K562 (cell line): Measurements from ENCODE around the gene EXOC2. TPM values are rescaled to one million over a fixed set of nuclear protein-coding genes. Genes with fewer than 3 reads are reported as not detected.

Source experiments
- ATAC-seq: fragments of 200-7000 bp; cut with Tn5 transposase; 3 replicates; pipeline ENCODE4 v1.9.1; 2020; ENCODE audit warnings: moderate library complexity
- BruUV-seq: library from RNA; stranded (reverse); fragments of 400-500 nt; replicated peaks from 2 replicates; lab custom pipeline; 2021; lab: Mats Ljungman, UMichigan
- CTCF ChIA-PET: fragments of 300-600 bp; formaldehyde crosslinking; extraction: SDS; loops from one replicate; lab custom pipeline; 2021; ENCODE audit warnings: low intra/inter-chr PET ratio; lab: Yijun Ruan, JAX
- POLR2A ChIA-PET: fragments of 300-600, 350-650 bp; sonication (Branson Sonifier 250); formaldehyde crosslinking; extraction: SDS; loops from one replicate; lab custom pipeline; 2021; ENCODE audit warnings: antibody characterized with exemption, inconsistent platforms; lab: Yijun Ruan, JAX
- DNase-seq, 4 experiments: peaks; one replicate each; pipeline versions ENCODE4 v3.0.0 to v3.0.0-alpha.2; 2011 to 2018; ENCODE audit warnings: low spot score in 3 of 4, mixed read lengths in 3 of 4; ENCODE audit errors: extremely low read depth in 1 of 4
- FAIRE-seq: peaks from 2 replicates; lab custom pipeline; 2011; peaks lifted over from hg19 to GRCh38; lab: Jason Lieb, UNC
- H2AFZ ChIP-seq: 2 replicates; pipeline ENCODE4 v1.6.0; 2011; ENCODE audit warnings: low read depth, low read length, control low read depth, inconsistent platforms
- H3K27ac ChIP-seq: fragments of 200-600 bp; 3 replicates; pipeline ENCODE4 v1.8.0; 2011; ENCODE audit warnings: low read depth, mild to moderate bottlenecking, control low read depth, inconsistent platforms, low read length, moderate library complexity, mixed read lengths; ENCODE audit errors: extremely low read depth
- H3K27me3 ChIP-seq, 2 experiments: fragments of 300-600 bp in 1 of 2; 2 replicates in 1 of 2; 3 replicates in 1 of 2; pipeline versions ENCODE4 v1.6.0 to v1.8.0; 2011; ENCODE audit warnings: inconsistent platforms in 2 of 2, low read length in 2 of 2, mild to moderate bottlenecking in 1 of 2, mixed read lengths in 1 of 2, moderate library complexity in 1 of 2; ENCODE audit not compliant: control insufficient read depth in 2 of 2, insufficient read depth in 2 of 2
- H3K36me3 ChIP-seq: fragments of 300-600 bp; 3 replicates; pipeline ENCODE4 v1.8.0; 2011; ENCODE audit warnings: mild to moderate bottlenecking, low read length, inconsistent platforms; ENCODE audit not compliant: control insufficient read depth, insufficient read depth
- H3K4me1 ChIP-seq, 2 experiments: fragments of 200-600 bp in 1 of 2; replicated peaks in 1 of 2; 2 replicates in 1 of 2; 3 replicates in 1 of 2; pipeline versions ENCODE4 v1.5.1 to v1.8.0; 2011; ENCODE audit warnings: inconsistent platforms in 2 of 2, low read length in 2 of 2, mild to moderate bottlenecking in 1 of 2, mixed read lengths in 1 of 2, moderate library complexity in 1 of 2; ENCODE audit not compliant: control insufficient read depth in 2 of 2, insufficient read depth in 2 of 2
- H3K4me2 ChIP-seq: 2 replicates; pipeline ENCODE4 v1.6.1; 2011; ENCODE audit warnings: low read length, control low read depth, inconsistent platforms, mixed read lengths; ENCODE audit not compliant: insufficient read depth
- H3K4me3 ChIP-seq: fragments of 200-600 bp; sonication (generic), shearing (Covaris generic); 2 replicates; pipeline ENCODE4 v1.5.1; 2016; ENCODE audit warnings: control low read depth, inconsistent platforms
- H3K79me2 ChIP-seq: fragments of 200-600 bp; 3 replicates; pipeline ENCODE4 v1.8.0; 2011; ENCODE audit warnings: low read length, inconsistent platforms; ENCODE audit not compliant: control insufficient read depth, insufficient read depth
- H3K9ac ChIP-seq, 2 experiments: 2 replicates each; pipeline versions ENCODE4 v1.6.0 to v1.6.1; 2011; ENCODE audit warnings: low read depth in 2 of 2, low read length in 2 of 2, control low read depth in 1 of 2, inconsistent platforms in 1 of 2, mild to moderate bottlenecking in 1 of 2, mixed read lengths in 1 of 2; ENCODE audit not compliant: insufficient read depth in 1 of 2
- H3K9me1 ChIP-seq: one replicate; pipeline ENCODE4 v1.6.0; 2011; ENCODE audit warnings: inconsistent platforms, mild to moderate bottlenecking, low read length, moderate library complexity; ENCODE audit not compliant: control insufficient read depth, insufficient read depth
- H3K9me3 ChIP-seq: replicated peaks from 2 replicates; pipeline ENCODE4 v1.5.1; 2011; ENCODE audit warnings: low read depth, low read length, inconsistent platforms; ENCODE audit not compliant: control insufficient read depth, insufficient read depth
- H4K20me1 ChIP-seq: replicated peaks from 2 replicates; pipeline ENCODE4 v1.6.1; 2011; ENCODE audit warnings: low read length, inconsistent platforms, mixed read lengths; ENCODE audit not compliant: control insufficient read depth, insufficient read depth
- BCOR ChIP-seq: fragments of 450-650 bp; IDR thresholded peaks from 2 replicates; pipeline ENCODE4 v1.6.1; 2016
- CBFA2T2 ChIP-seq: fragments of 450-650 bp; conservative IDR thresholded peaks from 2 replicates; pipeline ENCODE4 v1.6.1; 2017; ENCODE audit warnings: mild to moderate bottlenecking
- HEY1 ChIP-seq: fragments of 250-450 bp; sonication (Bioruptor Pico); IDR thresholded peaks from 2 replicates; pipeline ENCODE4 v1.5.0; 2020; ENCODE audit warnings: mild to moderate bottlenecking, moderate library complexity, borderline replicate concordance
- KDM5B ChIP-seq: fragments of 200-600 bp; sonication (generic); IDR thresholded peaks from 2 replicates; pipeline ENCODE4 v1.6.1; 2012; ENCODE audit warnings: low read depth, mild to moderate bottlenecking, moderate library complexity, low read length, control low read depth, inconsistent platforms; ENCODE audit not compliant: insufficient replicate concordance
- KLF16 ChIP-seq: IDR thresholded peaks from 2 replicates; pipeline ENCODE4 v1.6.1; 2016; ENCODE audit warnings: antibody characterized with exemption
- PHB ChIP-seq: fragments of 250-450 bp; sonication (Bioruptor Pico); IDR thresholded peaks from 2 replicates; pipeline ENCODE4 v1.5.0; 2021
- POLR2B ChIP-seq: fragments of 450-650 bp; IDR thresholded peaks from 2 replicates; pipeline ENCODE4 v1.6.1; 2018; ENCODE audit warnings: low read depth; ENCODE audit not compliant: partially characterized antibody
- SMAD1 ChIP-seq: fragments of 150-350 bp; IDR thresholded peaks from 2 replicates; pipeline ENCODE4 v1.6.1; 2014; ENCODE audit warnings: low read length, low read depth; ENCODE audit not compliant: partially characterized antibody
- STAT5B ChIP-seq: fragments of 250-450 bp; sonication (Bioruptor Pico); IDR thresholded peaks from 2 replicates; pipeline ENCODE4 v1.8.0; 2021; ENCODE audit warnings: mild to moderate bottlenecking, inconsistent platforms
- ZNF445 ChIP-seq: fragments of 250-450 bp; sonication (Bioruptor Pico); IDR thresholded peaks from 2 replicates; pipeline ENCODE4 v1.4.0; 2020; ENCODE audit warnings: low read depth, mild to moderate bottlenecking, moderate library complexity
- ZNF717 ChIP-seq: fragments of 250-450 bp; sonication (Bioruptor Pico); IDR thresholded peaks from 2 replicates; pipeline ENCODE4 v1.5.0; 2021
- ZNF76 ChIP-seq: fragments of 250-450 bp; sonication (Bioruptor Pico); IDR thresholded peaks from 2 replicates; pipeline ENCODE4 v1.4.0; 2020; ENCODE audit warnings: mild to moderate bottlenecking, moderate library complexity, borderline replicate concordance
- WGBS: fragments of 100-300 bp; shearing (Covaris generic); methylation state at CpG from one replicate; pipeline ENCODE4 v1.1.6; 2016; ENCODE audit warnings: low coverage, mixed read lengths; ENCODE audit not compliant: insufficient coverage; ENCODE audit errors: missing lambda C conversion rate; 5-methylcytosine and 5-hydroxymethylcytosine counted together
- in situ Hi-C: fragments of 300-500 bp; cut with MboI; formaldehyde crosslinking; loops from 4 replicates; pipeline ENCODE4 v1.15.0; 2018; ENCODE audit warnings: inconsistent platforms, mixed read lengths
- intact Hi-C: fragments of 100-400 bp; cut with micrococcal nuclease; formaldehyde crosslinking; loops from 2 replicates; pipeline ENCODE4 v1.14.2; 2022
- polyA plus RNA-seq, 8 experiments: library from polyadenylated mRNA; depleted of rRNA in 4 of 8; stranded (reverse) in 5 of 8; unstranded in 3 of 8; fragments of >200 nt; fragmentation: Nextera tagmentation in 2 of 8; fragmentation: Illumina TruSeq in 1 of 8; extraction: Ambion mirVana in 2 of 8; extraction: Trizol in 1 of 8; gene quantifications; 2 replicates each; pipeline versions ENCODE4 v1.2.1 to v1.2.3, GENCODE V29; 2011 to 2014; ENCODE audit warnings: inconsistent platforms in 1 of 8, missing spikeins in 1 of 8
- total RNA-seq, 7 experiments: library from RNA; depleted of rRNA in 6 of 7; stranded (reverse); fragments of >200 nt in 6 of 7; fragmentation: Illumina TruSeq in 2 of 7; extraction: Trizol in 2 of 7; gene quantifications; 2 replicates each; pipeline versions ENCODE4 v1.2.1 to v1.2.3, GENCODE V29; 2011 to 2021; ENCODE audit warnings: low replicate concordance in 1 of 7
- TF ChIP-seq, protein P1 (sequence below): fragments of 250-450 bp; sonication (Bioruptor Pico); IDR thresholded peaks from 2 replicates; pipeline ENCODE4 v1.4.0; 2020; ENCODE audit warnings: mild to moderate bottlenecking, moderate library complexity
- TF ChIP-seq, protein P2 (sequence below): sonication (generic); formaldehyde crosslinking; IDR thresholded peaks from 2 replicates; pipeline ENCODE4 v1.4.0; 2020; ENCODE audit warnings: mild to moderate bottlenecking, missing genetic modification reagents

Gene EXOC2
- total and polyA plus RNA-seq, 9 of the 15 experiments (the other 6 are each of a cell fraction or from before 2014, with no cell fraction given) = 12.2 to 30.2 (median 24.2) TPM

DNA sequence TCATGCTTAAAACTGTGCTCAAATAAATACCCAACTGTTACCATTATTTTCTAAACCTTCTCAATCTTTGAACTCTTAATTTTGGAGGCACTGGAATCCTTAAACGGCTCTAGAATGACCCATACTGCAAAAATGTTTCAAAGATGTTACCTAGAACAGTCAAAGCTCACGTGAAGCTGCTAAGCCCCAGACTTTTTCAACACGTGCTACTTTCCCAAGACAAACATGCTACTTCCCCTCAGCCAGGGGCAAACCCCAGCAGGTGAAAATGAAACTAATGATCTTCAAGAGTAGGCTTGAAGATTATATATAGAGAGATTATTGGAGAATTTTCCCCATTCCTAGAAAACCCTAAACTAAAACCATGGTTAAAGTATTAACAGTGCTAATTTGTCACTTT is 64.2 kb downstream of the EXOC2 start:
- no TSS peak for BruUV-seq
- H3K9me1 ChIP-seq = no peaks in the 10 kb centered on the region
- no peaks in the 10 kb centered on the region for H3K27me3 ChIP-seq
- intact Hi-C loops (no loop called here), in situ Hi-C loops (no loop called here)
- H3K4me2 ChIP-seq = no peak overlapping the region
- H3K9ac ChIP-seq = no peak overlapping the region
- no peaks in the 10 kb centered on the region for H3K79me2 ChIP-seq
- H3K4me1 ChIP-seq = peaks cover 5 to 6% of the 10 kb centered on the region in 2 experiments; a peak in 2 of 5 replicates
- H3K36me3 ChIP-seq = no peaks in the 10 kb centered on the region; the same call in 2 of the 3 replicates
- no peak overlapping the region for H3K27ac ChIP-seq
- H2AFZ ChIP-seq = no peak overlapping the region
- H3K9me3 ChIP-seq = no peaks in the 10 kb centered on the region
- FAIRE-seq (no peak), ATAC-seq (no peak), DNase-seq (no peak)
- TF ChIP-seq ZNF76 = no peak
- TF ChIP-seq KDM5B = no peak
- TF ChIP-seq BCOR = no peak
- no peak for TF ChIP-seq CBFA2T2
- no peak for TF ChIP-seq POLR2B
- no peak for TF ChIP-seq PHB (CRISPR knock-in tag)
- TF ChIP-seq, protein P1, sequence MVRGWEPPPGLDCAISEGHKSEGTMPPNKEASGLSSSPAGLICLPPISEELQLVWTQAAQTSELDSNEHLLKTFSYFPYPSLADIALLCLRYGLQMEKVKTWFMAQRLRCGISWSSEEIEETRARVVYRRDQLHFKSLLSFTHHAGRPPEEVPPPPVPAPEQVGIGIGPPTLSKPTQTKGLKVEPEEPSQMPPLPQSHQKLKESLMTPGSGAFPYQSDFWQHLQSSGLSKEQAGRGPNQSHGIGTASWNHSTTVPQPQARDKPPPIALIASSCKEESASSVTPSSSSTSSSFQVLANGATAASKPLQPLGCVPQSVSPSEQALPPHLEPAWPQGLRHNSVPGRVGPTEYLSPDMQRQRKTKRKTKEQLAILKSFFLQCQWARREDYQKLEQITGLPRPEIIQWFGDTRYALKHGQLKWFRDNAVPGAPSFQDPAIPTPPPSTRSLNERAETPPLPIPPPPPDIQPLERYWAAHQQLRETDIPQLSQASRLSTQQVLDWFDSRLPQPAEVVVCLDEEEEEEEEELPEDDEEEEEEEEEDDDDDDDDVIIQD = no peak
- no peak for TF ChIP-seq KLF16
- no peak for TF ChIP-seq HEY1
- TF ChIP-seq ZNF445 (CRISPR knock-in tag) = no peak
- TF ChIP-seq STAT5B = no peak
- TF ChIP-seq, protein P2, sequence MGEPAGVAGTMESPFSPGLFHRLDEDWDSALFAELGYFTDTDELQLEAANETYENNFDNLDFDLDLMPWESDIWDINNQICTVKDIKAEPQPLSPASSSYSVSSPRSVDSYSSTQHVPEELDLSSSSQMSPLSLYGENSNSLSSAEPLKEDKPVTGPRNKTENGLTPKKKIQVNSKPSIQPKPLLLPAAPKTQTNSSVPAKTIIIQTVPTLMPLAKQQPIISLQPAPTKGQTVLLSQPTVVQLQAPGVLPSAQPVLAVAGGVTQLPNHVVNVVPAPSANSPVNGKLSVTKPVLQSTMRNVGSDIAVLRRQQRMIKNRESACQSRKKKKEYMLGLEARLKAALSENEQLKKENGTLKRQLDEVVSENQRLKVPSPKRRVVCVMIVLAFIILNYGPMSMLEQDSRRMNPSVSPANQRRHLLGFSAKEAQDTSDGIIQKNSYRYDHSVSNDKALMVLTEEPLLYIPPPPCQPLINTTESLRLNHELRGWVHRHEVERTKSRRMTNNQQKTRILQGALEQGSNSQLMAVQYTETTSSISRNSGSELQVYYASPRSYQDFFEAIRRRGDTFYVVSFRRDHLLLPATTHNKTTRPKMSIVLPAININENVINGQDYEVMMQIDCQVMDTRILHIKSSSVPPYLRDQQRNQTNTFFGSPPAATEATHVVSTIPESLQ (CRISPR knock-in tag) = no peak
- no peak for TF ChIP-seq SMAD1
- TF ChIP-seq ZNF717 (CRISPR knock-in tag) = no peak
- CTCF ChIA-PET = no interaction called here
- 22% methylated on average over 3 of the region's 3 CpGs for WGBS
- no peak overlapping the region for H3K4me3 ChIP-seq
- H4K20me1 ChIP-seq = no peaks in the 10 kb centered on the region
- POLR2A ChIA-PET = no interaction called here
